Suprapubic skin (tissue), 3 donors: Measurements from ENCODE around the gene EGF.

Experiments
- CTCF ChIP-seq, 2 donors: fragments of 200-600 bp in 1 of 2; fragments of 450-650 bp in 1 of 2; sonication (generic) in 1 of 2; IDR thresholded peaks; one replicate each; pipeline ENCODE4 v1.5.1; 2016 to 2019; ENCODE audit warnings: antibody characterized with exemption in 2 of 2, mild to moderate bottlenecking in 1 of 2, moderate library complexity in 1 of 2
- EP300 ChIP-seq: sonication (generic); formaldehyde crosslinking; IDR thresholded peaks from one replicate; pipeline ENCODE4 v1.6.1; 2017; ENCODE audit warnings: antibody characterized with exemption

- TF ChIP-seq EP300 = no peak
- TF ChIP-seq CTCF (IDR thresholded peaks at IDR 0.05) = no peak
Observed at GRCh38 chr4:109872950-109873656, 39.6 kb upstream of the EGF start.
